GM19043 (cell line): Measurements from ENCODE around the gene TSPAN10.
A peak's percentile ranks its signal among the peaks of the same experiment; 100 is the strongest.
"Not testable (repeated sequence)": the region's sequence is repeated elsewhere in the genome, so short reads cannot be mapped to it uniquely, and the experiment has no call there.

Source experiments
- ATAC-seq: cut with Tn5 transposase; IDR thresholded peaks from one replicate; pipeline ENCODE4 v1.9.1; 2021; ENCODE audit warnings: low read depth; ENCODE audit not compliant: unreplicated experiment

Gene TSPAN10

DNA sequence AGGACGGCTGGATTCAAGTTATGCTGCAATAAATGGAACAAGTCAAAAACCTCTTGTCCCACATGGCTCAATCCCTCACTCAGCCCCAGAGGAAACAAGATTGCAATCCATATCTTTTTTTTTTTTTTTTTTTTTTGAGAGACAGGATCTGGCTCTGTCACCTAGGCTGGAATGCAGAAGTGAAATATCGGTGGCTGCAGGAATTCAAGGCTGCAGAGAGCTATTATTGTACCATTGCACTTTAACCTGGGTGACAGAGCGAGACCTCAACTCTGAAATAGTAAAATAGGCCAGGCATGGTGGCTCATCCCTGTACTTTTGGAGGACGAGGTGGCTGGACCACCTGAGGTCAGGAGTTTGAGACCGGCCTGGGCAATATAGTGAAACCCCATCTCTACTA, 22.0 kb downstream of the TSPAN10 start:
- ATAC-seq, result no peak

DNA sequence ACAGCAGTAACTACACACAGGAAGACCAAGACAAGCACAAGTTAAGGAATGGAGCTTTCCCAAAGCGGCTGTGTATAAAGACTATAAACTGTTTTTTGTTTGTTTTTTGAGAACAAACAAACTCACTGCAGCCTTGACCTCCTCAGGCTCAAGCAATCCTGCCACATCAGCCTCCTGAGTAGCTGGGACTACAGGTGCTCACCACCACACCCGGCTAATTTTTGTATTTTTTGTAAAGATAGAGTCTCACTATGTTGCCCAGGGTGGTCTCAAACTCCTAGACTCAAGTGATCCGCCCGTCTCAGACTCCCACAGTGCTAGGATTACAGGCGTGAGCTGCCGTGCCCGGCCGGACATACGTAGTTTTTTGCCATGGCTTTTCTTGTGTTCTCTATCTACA, 23.4 kb downstream of the TSPAN10 start:
- no peak for ATAC-seq

DNA sequence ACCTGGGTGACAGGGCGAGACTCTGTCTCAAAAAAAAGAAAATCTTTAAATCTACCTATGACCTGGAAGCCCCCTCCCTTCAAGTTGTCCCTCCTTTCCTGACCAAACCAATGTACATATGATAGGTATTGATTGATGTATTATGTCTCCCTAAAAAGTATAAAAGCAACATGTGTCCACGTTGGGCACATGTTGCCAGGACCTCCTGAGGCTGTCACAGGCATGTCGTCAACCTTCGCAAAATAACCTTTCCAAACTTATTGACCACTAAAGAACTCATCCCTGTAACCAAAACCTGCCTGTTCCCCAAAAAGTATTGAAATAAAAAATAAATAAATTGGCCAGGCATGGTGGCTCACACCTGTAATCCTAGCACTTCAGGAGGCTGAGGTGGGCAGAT, 25.0 kb downstream of the TSPAN10 start:
- ATAC-seq, result no peak

DNA sequence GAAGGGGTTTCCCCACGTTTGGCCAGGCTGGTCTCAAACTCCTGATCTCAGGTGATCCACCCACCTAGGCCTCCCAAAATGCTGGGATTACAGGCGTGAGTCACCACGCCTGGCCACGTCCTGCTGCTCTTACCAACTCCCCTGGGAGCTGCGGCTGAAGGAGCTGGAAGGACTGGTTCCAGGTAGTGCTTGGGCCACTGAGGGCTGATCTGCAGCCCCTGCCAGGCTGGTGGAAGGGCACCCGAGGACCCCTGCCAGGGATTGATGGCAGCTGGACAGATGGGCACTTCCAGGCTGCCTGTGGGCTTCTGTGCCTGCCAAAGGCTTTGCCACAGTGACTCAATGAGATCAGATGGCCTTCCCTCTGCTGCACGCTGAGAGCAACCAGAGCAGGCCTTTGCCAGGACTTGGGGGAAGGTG, 27.1 kb downstream of the TSPAN10 start:
- ATAC-seq, result no peak

DNA sequence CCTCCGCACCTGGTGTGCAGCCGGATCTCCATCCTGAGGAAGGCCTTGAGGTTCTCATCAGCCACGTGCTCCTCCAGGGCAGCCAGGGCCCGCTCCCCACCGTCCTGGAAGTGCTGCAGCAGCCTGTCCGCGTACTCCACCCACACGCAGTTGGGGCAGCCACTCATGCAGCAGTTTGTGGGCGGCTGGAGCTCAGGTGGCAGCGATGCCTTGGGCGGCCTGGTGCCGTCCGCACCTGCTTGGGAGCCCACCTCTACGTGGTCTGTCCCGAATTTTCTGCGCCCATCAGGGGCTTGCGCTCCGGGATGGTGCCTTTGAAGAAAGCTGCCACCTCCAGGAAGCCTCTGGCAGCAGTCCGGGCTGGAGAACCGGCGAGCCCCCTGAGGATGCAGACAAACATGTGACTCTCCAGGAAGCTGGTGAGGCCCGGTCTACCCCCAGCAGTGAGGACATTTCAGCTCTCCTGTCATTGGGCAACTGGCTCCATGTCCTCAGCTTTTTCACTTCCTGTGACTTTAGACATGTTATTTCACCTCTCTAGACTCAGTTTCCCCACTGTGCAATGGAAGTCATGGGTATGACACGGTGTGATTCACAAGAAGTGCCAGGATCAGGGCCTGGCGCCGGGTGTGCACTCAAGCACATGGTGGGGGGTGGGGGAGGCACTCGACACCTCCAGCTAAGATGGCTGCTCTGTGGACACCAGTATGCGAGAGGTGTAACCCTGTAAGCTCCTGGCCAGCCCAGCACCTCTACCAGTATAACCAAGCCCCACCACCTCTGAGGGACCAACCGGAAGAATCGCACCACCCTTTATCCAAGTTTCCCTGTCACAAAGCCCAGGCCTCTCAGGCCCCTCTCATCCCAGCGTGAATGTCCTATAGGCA, 28.5 kb downstream of the TSPAN10 start:
- ATAC-seq, result no peak

DNA sequence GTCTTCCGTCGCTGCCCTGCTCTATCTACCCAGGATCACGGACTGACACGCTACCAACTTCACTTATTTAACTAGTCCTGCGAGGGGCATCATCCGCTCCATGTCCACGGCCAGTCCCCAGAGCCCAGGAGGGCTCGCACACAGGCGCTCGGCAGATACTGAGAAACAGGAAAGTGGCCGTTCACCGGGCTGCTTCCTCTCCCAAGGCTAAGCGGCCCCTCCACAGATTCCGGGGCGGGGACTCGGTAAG, 29.0 kb downstream of the TSPAN10 start:
- peak; percentile 11 for ATAC-seq

DNA sequence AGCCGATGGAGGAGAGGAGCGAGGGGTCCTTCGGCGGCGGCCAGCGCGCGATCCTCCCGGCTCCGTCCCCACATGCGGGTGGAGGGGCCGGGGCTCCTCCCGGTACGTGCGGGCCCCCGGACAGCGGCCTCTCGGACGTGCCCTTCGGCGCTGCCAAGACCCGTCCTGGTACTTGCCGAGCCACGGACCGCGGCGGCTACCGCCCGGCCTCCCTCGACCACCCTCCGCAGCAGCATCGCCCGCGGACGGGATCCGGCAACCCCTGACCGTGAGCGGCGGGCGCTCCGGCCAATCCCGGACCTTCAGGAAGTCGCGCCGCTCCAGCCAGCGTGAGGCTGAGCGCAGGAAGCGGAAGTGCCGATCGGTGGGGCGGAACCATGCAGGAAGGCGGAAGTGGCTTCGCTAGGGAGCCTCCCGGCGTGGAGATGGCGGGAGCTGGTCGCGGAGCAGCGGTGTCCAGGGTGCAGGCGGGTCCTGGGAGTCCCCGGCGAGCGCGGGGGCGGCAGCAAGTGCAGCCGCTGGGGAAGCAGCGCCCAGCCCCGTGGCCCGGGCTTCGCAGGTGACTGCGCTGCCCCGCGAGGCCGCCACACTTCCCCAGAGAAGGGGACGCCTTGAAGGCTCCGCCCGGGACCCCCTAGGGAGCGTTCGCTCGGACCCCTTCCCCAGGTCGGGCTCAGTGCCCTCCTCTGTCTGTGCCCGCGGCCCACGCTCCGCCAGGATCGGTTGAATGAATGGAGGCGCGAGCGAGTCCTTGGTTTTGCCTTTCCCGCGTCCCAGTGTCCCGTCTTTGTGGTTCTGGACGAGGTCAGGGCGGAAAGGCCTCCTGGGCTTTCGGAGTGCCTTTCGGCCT, 29.6 kb downstream of the TSPAN10 start, which contains the start of the genes CCDC137 and OXLD1:
Gene CCDC137 (plus strand): TSS at position 396 of the 850 bp plus-strand sequence. CDS start 30 bp downstream, at position 426.
Gene OXLD1 (minus strand): TSS at position 264 of the 850 bp plus-strand sequence. CDS start 28 bp downstream, at position 236.
- peak; percentile 90 for ATAC-seq

DNA sequence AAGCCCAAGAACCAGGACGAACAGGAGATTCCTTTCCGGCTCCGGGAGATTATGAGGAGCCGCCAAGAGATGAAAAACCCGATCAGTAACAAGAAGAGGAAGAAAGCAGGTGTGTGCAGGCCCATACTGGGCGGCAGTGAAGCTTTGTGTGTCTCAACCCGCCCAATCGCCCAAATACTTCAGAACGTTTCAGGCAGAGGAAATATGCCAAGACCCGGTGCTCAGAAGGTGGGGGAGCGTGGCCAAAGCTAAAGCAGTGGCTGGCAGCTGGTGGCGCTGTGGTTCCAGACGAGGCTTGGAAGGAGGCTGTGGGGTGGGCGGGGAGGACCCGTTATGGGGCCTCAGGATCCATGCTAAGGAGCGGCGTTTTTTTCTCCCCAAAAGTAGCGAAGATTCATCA, 30.8 kb downstream of the TSPAN10 start:
- no peak for ATAC-seq

DNA sequence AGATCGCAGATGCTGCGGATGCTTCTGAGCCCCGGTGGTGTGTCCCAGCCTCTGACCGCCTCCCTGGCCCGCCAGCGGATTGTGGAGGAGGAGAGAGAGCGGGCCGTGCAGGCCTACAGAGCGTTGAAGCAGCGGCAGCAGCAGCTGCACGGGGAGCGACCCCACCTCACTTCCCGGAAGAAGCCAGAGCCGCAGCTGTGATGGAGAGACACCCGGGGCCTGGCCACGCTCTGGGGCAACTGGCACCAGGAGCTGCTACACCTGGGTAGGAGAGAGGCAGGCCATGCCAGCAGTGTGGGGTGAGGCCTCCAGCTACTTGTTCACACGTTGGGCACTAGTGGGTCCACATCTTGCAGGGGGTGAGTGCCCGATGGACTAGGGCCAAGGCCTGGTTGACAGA, 35.5 kb downstream of the TSPAN10 start:
- ATAC-seq, result no peak

DNA sequence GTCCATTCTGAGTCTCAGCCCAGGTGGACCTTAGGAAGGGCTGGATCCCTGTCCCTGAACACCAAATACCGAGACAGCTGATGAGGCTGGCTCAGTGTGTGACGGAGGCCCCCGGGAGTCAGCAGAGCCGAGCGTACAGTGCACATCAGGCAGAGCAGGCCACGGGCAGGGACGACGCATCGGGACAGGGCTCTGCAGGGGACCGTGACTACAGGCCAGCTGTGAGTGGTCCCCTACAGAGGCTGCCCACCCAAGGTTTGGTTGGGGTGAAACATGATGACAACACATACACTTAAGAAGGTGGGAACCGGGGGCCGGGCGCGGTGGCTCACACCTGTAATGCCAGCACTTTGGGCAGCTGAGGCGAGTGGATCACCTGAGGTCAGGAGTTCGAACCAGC, 36.0 kb downstream of the TSPAN10 start:
- no peak for ATAC-seq

DNA sequence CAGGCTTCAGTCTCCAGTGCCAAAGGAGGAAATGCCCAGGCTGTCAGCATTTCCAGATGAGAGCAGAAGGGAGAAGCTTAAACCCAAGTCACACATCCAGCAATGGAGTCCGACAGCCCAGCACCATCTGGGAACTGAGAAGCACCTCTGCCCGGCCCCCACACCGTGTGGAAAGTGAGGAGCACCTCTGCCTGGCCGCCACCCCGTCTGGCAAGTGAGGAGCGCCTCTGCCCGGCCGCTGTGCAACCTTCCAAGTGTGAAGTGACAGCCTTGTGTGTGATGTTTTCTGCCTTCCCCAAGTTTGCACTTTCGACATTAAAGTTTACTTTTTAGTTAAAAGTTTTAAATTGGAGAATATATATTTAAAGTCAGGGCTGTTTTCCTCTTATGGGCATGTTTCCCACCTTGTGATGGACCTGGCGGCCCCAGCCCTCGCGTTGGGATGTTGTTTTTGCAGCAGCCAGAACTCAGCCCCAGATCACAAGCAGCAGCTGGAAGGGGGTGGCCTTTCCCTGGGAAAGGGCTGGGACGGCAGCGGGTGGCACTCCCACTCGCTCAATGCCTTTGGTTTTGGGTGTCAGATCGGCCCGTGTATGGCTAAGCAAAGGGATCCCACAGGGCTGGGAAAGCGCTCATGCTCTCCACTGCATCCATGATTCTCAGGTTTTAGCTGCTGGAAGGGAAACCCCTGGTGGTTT, 36.7 kb downstream of the TSPAN10 start:
- ATAC-seq, result no peak

DNA sequence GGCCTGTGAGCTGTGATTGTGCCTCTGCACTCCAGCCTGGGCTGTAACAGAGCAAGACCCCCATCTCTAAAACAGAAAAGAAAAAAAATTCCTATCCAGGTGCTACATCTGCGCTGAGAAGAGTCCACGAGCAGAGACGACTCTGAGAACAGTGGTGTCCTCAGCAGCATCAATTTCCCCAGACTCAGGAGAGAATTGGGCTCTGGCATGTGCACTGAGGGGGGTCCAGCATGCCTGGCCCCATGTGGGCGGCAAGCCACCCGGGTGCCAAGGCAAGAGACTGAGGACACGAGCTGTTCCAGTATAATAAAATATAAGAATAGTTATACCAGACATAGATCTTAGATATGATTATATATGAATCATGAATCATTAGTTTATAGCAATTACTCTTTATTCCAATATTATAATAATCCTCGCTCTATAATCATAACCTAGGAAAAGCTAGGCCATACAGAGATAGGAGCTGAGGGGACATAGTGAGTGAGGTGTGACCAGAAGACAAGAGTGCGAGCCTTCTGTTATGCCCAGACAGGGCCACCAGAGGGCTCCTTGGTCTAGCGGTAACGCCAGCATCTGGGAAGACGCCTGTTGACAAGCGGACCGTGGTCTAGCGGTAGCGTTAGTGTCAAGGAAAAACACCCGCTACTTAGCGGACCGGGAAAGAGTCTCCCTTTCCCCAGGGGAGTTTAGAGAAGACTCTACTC, 38.7 kb downstream of the TSPAN10 start:
- ATAC-seq, result not testable (repeated sequence)

DNA sequence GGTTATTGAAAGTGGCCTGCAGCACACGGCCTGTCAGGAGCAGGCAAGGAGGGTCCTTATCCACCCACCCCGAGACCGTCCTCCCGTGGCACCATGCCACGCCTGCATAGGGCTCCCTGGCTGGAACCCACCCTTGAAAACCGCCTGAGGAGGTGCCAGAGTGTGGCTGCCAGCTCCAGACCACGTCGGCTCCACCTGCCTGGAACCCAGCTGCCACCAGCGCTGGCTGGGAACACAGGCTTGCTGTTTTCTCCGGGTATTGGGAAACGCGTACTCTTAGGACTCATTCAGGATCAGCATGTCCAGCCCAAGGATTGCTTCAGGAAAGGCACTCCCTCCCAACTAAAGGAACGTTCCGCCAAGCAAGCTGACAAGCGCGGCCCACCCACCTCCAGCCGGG, 39.9 kb downstream of the TSPAN10 start:
- ATAC-seq, result no peak

DNA sequence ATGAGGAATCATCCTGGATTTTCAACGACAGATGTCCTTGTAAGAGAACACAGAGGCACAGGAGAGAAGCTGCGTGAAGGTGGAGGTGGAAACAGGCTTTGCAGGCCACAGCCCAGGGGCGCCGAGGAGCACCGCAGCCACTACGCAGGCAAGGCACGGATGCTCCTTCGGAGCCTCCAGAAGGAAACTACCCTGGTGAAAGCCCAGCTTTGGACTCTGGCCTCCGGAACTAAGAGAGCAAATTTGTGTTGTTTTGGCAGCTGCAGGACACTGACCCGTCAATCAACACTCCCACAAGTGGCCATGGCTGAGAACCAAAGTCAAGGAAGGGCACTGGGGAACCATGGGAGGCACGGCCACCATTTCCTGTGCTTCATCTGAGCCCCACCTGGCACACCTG, 43.2 kb downstream of the TSPAN10 start:
- ATAC-seq, result no peak

DNA sequence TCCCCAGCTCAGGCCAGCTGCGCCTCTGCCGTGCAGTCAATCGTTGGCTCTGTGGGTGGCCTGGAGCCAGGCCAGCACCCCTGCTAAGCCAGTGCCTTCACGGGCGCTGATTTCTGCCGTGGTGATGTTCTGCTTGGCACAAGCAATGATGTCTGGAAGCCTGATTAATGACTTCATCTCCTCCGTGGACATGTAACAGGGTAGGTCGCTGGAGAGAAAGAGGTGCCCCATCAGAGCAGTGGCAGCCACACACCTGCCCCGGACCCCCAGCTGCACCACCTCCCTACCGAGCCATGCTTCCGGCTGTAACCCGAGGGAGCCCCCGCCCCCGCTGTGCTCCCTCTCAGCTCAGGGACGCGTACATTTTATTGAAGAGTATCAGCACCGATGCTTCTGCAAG, 44.7 kb downstream of the TSPAN10 start:
- no peak for ATAC-seq

DNA sequence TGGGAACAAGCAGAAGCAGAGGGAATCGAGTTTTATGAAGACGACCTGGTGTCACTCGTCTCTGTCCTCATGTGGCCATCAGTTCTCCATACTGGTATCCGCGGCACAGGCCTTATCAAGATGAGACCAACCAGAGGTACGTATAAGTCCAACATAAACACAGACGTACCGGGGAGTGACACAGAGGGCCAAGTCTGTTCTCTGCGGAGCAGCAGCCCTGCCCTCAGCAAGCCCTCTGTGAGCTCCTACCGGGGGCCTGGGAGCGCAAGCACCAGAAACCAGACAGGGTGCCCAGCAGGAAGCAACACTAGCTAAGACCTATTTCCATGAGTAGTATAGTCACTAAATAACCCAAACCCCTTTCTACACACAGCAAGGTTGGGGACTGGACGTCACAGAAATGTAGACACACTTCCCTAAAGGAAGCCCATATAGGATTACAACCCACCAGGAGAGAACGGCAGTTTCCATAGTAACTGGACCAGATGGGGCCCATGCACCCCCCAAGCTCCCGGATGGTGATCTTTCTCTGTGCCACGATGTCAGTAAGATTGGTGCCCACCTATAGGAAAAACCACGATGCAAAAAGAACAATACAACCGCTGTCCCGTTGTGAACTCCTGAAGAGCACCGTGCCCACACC, 45.7 kb downstream of the TSPAN10 start:
- ATAC-seq, result no peak

DNA sequence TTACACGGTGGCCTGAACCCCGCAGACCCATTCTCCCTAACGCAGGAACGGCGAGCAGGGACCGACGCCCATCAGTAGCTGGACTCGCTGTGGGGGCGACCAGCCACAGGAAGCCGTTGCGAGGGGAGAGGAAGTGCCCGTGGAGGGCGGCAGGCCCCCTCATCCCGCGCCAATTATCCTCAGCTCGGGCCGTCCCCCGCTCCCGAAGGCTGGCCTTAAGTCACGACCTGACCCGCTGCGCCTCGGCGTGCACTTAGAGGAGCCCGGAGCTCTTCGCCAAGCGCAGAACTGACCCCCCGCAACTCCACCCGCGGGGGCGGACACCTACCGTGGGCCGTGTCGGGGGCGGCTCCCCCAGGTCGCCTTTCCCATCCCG, 46.2 kb downstream of the TSPAN10 start:
- peak; percentile 6 for ATAC-seq

DNA sequence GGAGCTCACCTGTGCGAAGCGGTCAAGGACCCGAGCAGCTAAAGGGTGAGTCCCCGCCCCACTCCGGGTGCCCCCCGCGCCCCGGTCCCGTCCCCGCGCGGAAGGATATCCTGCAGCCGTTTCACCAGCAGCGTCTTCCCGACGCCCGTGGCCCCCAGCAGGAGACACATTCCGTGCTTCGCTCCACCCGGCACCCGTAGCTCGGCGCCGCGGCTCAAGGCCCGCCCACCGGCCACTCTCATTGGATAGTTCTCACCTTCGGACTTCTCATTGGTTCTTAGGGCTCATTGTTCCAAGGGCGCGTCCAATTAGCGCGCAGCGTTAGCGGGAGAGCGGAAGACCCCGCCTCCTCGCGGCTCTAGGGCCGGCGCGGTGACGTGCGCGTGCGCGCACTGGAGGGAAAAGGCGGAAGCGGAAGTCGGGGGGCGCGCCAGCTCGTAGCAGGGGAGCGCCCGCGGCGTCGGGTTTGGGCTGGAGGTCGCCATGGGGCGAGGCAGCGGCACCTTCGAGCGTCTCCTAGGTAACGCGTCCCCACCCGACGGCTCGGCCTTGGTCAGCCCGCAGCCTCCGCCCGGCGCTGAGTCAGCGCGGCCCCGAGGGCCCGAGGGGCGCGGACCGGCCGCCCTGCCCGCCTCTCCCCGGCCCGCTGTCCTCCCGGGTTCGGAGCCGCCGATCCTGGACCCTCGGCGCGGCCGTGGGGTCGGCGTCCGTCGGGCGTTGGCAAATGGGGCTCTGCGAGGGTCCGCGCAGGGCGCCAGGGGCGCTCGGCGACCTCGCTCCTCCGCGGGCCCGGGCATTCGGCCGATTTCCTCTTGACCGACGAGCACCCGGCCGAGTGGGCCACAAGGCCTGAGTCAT, 46.8 kb downstream of the TSPAN10 start, which contains the start of the genes ARL16 and HGS:
Gene ARL16 (minus strand): TSS at position 214 of the 858 bp plus-strand sequence. CDS start 44 bp downstream, at position 170.
Gene HGS (plus strand): TSS at position 428 of the 858 bp plus-strand sequence. CDS start 56 bp downstream, at position 484.
- ATAC-seq, result peak; percentile 96

DNA sequence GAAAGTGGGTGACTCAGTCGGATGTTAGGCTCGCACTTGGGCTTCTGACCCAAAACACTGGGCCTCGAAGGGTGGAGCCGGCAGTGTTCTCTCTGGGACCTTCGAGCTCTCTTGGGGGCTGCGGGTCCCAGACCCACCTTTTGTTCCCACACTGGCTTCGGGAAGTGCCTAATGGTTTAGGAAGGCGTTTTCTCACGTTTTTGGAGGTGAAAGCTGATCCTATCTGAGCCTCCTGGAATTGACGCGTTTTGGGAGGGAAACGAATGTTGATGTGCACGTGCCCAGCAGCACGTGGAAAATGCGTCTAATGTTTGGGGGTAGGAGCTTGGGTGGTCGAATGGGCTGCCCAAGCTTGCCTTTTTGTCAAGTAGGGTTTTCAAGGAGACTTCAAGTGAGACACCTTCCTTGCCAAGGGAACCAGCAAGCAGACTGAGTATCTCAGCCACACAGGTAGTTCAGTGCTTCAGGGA, 47.5 kb downstream of the TSPAN10 start:
- no peak for ATAC-seq
